ENCODE results near the gene BANF1. TPM values are rescaled to one million over a fixed set of nuclear protein-coding genes. Genes with fewer than 3 reads are reported as not detected.

The BANF1 gene
- total and polyA plus RNA-seq, 4 experiments from 2014 or later, result 90.8 to 163 (median 126) TPM

GRCh38 chr11:65987336-65987735, 15.0 kb upstream of the BANF1 start:
- Histone ChIP-seq H3K4me3 (ENCODE audit: low read length in 2 of 2) (no peak overlapping the region), H3K27me3 (ENCODE audit: insufficient read depth, low read length) (no peaks in the 10 kb centered on the region), H3K36me3 (ENCODE audit: insufficient read depth, low read length) (no peaks in the 10 kb centered on the region), H3K4me1 (ENCODE audit: insufficient read depth, low read length) (peaks cover 6% of the 10 kb centered on the region), H3K27ac (ENCODE audit: low read depth, low read length) (no peak overlapping the region), H3K9me3 (ENCODE audit: control insufficient read depth in 1 of 2, low read length in 2 of 2) (no peaks in the 10 kb centered on the region)
- H3K27ac Mint-ChIP-seq, result peak overlapping the region in 1 of 7 donors; percentile 77
- ChIA-PET CTCF (ENCODE audit: partially characterized antibody) (interaction anchor here (13.9 kb wide), 1 partner anchor 100 kb away, joined by 255 read pairs; the partner anchor contains the start of genes CCDC85B and FIBP), POLR2A (ENCODE audit: partially characterized antibody) (interaction anchor here (1.5 kb wide), 1 partner anchor 276 kb away, joined by 6 read pairs; the partner anchor contains the start of gene KAT5)
- peaks cover 5 to 7% (median 6%) of the 10 kb centered on the region in 4 donors for H3K4me1 Mint-ChIP-seq
- peak in 1 of 5 donors; percentile 29 for DNase-seq
- intact Hi-C loops (cut with micrococcal nuclease), result no loop called here
- H3K27me3 Mint-ChIP-seq, result no peaks in the 10 kb centered on the region
- no peak overlapping the region for H3K4me3 Mint-ChIP-seq
- peaks cover 0 to 3% of the 10 kb centered on the region in 2 donors for H3K36me3 Mint-ChIP-seq
- H3K9me3 Mint-ChIP-seq, result no peaks in the 10 kb centered on the region

- Histone ChIP-seq H3K36me3 (ENCODE audit: insufficient read depth, low read length) (no peaks in the 10 kb centered on the region), H3K4me1 (ENCODE audit: insufficient read depth, low read length) (peaks cover 6% of the 10 kb centered on the region), H3K4me3 (ENCODE audit: low read length in 2 of 2) (no peak overlapping the region), H3K27ac (ENCODE audit: low read depth, low read length) (no peak overlapping the region), H3K27me3 (ENCODE audit: insufficient read depth, low read length) (no peaks in the 10 kb centered on the region), H3K9me3 (ENCODE audit: control insufficient read depth in 1 of 2, low read length in 2 of 2) (no peaks in the 10 kb centered on the region)
- CTCF ChIA-PET (ENCODE audit: partially characterized antibody), result interaction anchor here (0.7 to 13.9 kb wide), 13 partner anchors 9 to 277 kb away, joined by 3 to 255 read pairs (median 4); partner anchors contain the start of genes CCDC85B, FIBP and KAT5
- intact Hi-C loops (cut with micrococcal nuclease), result loop anchor here (1.0 kb wide), 8 partner anchors 33 to 283 kb away; partner anchors contain the start of genes AP5B1, FIBP and KAT5
- DNase-seq, result peak; percentile 92 to 94 (median 93)
- POLR2A ChIA-PET (ENCODE audit: partially characterized antibody), result interaction anchor here (0.7 to 2.9 kb wide), 7 partner anchors 70 to 277 kb away, joined by 3 to 18 read pairs (median 6); partner anchors contain the start of genes C11orf68, CCDC85B, DRAP1 and FIBP
- H3K4me1 Mint-ChIP-seq, result peaks cover 5 to 7% (median 6%) of the 10 kb centered on the region in 4 donors
- peaks cover 0 to 3% of the 10 kb centered on the region in 2 donors for H3K36me3 Mint-ChIP-seq
- H3K4me3 Mint-ChIP-seq, result peak overlapping the region in 1 of 8 donors; percentile 3
- H3K9me3 Mint-ChIP-seq, result no peaks in the 10 kb centered on the region
- peak overlapping the region; percentile 68 to 95 (median 86) for H3K27ac Mint-ChIP-seq
- no peaks in the 10 kb centered on the region for H3K27me3 Mint-ChIP-seq
Observed at GRCh38 chr11:65988791-65989592, 13.3 kb upstream of the BANF1 start.

GRCh38 chr11:65992056-65992455, 10.2 kb upstream of the BANF1 start:
- peaks cover 5 to 7% (median 7%) of the 10 kb centered on the region in 4 donors for H3K4me1 Mint-ChIP-seq
- peaks cover 2% of the 10 kb centered on the region for H3K36me3 ChIP-seq (ENCODE audit: insufficient read depth, low read length)
- DNase-seq, result no peak
- peaks cover 10 to 16% of the 10 kb centered on the region in 2 donors for H3K36me3 Mint-ChIP-seq
- H3K4me3 ChIP-seq (ENCODE audit: low read length in 2 of 2), result no peak overlapping the region
- H3K27ac ChIP-seq (ENCODE audit: low read depth, low read length), result no peak overlapping the region
- H3K27ac Mint-ChIP-seq, result peak overlapping the region in 4 of 7 donors; percentile 28 to 78 (median 44)
- no peaks in the 10 kb centered on the region for H3K9me3 Mint-ChIP-seq
- H3K4me3 Mint-ChIP-seq, result no peak overlapping the region
- no peaks in the 10 kb centered on the region for H3K27me3 Mint-ChIP-seq
- peaks cover 6% of the 10 kb centered on the region for H3K4me1 ChIP-seq (ENCODE audit: insufficient read depth, low read length)
- H3K9me3 ChIP-seq (ENCODE audit: control insufficient read depth in 1 of 2, low read length in 2 of 2), result no peaks in the 10 kb centered on the region
- no peaks in the 10 kb centered on the region for H3K27me3 ChIP-seq (ENCODE audit: insufficient read depth, low read length)
- ChIA-PET CTCF (ENCODE audit: partially characterized antibody) (interaction anchor here (0.8 to 13.9 kb wide), 9 partner anchors 9 to 280 kb away, joined by 3 to 255 read pairs (median 3); partner anchors contain the start of genes BANF1, CCDC85B, EIF1AD and FIBP), POLR2A (ENCODE audit: partially characterized antibody) (interaction anchor here (1.5 to 1.6 kb wide), 2 partner anchors 91 to 104 kb away, joined by 4 read pairs; partner anchors contain the start of genes FIBP and FOSL1)
- intact Hi-C loops (cut with micrococcal nuclease), result no loop called here

DNA sequence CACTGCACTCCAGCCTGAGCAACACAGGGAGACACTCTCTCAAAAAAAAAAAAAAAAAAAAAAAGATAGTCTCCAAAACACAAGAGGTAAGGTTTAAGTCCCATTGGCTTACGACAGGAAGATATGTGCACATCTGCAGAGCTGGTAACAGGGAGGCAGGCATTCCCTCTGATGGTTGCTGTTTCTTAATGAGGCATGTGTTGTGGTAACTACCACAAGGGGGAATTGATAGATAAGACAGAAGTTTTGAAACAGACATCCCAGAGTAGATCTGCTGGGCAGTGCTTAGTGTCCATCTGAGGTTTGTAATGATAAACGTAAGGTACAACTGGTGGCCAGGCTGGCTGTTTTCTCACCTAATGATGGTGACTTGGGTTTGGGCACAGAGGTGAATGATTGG, 5.0 kb upstream of the BANF1 start:
- peak in 1 of 5 donors; percentile 16 for DNase-seq
- Mint-ChIP-seq H3K27ac (peak overlapping the region in 3 of 7 donors; percentile 5 to 71 (median 35)), H3K4me3 (peak overlapping the region in 1 of 8 donors; percentile 53), H3K27me3 (no peaks in the 10 kb centered on the region), H3K4me1 (peaks cover 8 to 32% (median 17%) of the 10 kb centered on the region in 4 donors), H3K36me3 (peaks cover 30 to 58% of the 10 kb centered on the region in 2 donors), H3K9me3 (no peaks in the 10 kb centered on the region)
- intact Hi-C loops (cut with micrococcal nuclease), result no loop called here
- no peak overlapping the region for H3K4me3 ChIP-seq (ENCODE audit: low read length in 2 of 2)
- peaks cover 37% of the 10 kb centered on the region for H3K36me3 ChIP-seq (ENCODE audit: insufficient read depth, low read length)
- H3K4me1 ChIP-seq (ENCODE audit: insufficient read depth, low read length), result peaks cover 17% of the 10 kb centered on the region
- no peak overlapping the region for H3K27ac ChIP-seq (ENCODE audit: low read depth, low read length)
- H3K9me3 ChIP-seq (ENCODE audit: control insufficient read depth in 1 of 2, low read length in 2 of 2), result no peaks in the 10 kb centered on the region
- POLR2A ChIA-PET (ENCODE audit: partially characterized antibody), result no interaction called here
- H3K27me3 ChIP-seq (ENCODE audit: insufficient read depth, low read length), result no peaks in the 10 kb centered on the region
- CTCF ChIA-PET (ENCODE audit: partially characterized antibody), result interaction anchor here (2.0 kb wide), 1 partner anchor 113 kb away, joined by 6 read pairs; no protein-coding TSS in a partner anchor

GRCh38 chr11:66002648-66003225, 434 bp downstream of the BANF1 start:
- CTCF ChIA-PET (ENCODE audit: partially characterized antibody), result interaction anchor here (0.6 to 2.4 kb wide), 10 partner anchors 11 to 291 kb away, joined by 3 to 11 read pairs (median 5); partner anchors contain the start of genes FIBP, KAT5 and MUS81
- Mint-ChIP-seq H3K4me1 (peaks cover 10 to 44% (median 27%) of the 10 kb centered on the region in 4 donors), H3K27ac (peak overlapping the region; percentile 93 to 99 (median 98)), H3K4me3 (peak overlapping the region; percentile 94 to 100 (median 99)), H3K36me3 (peaks cover 15 to 54% of the 10 kb centered on the region in 2 donors), H3K9me3 (no peaks in the 10 kb centered on the region), H3K27me3 (no peaks in the 10 kb centered on the region)
- peaks cover 26% of the 10 kb centered on the region for H3K4me1 ChIP-seq (ENCODE audit: insufficient read depth, low read length)
- POLR2A ChIA-PET (ENCODE audit: partially characterized antibody), result interaction anchor here (0.5 to 1.5 kb wide), 25 partner anchors 20 to 1280 kb away, joined by 3 to 44 read pairs (median 5); partner anchors contain the start of genes C11orf68, CCDC85B, CFL1 and DRAP1
- no peaks in the 10 kb centered on the region for H3K27me3 ChIP-seq (ENCODE audit: insufficient read depth, low read length)
- peak overlapping the region; percentile 68 to 82 for H3K4me3 ChIP-seq (ENCODE audit: low read length in 2 of 2)
- DNase-seq, result no peak
- H3K36me3 ChIP-seq (ENCODE audit: insufficient read depth, low read length), result peaks cover 38% of the 10 kb centered on the region
- H3K27ac ChIP-seq (ENCODE audit: low read depth, low read length), result peak overlapping the region; percentile 87
- no peaks in the 10 kb centered on the region for H3K9me3 ChIP-seq (ENCODE audit: control insufficient read depth in 1 of 2, low read length in 2 of 2)
- intact Hi-C loops (cut with micrococcal nuclease), result loop anchor here (1.0 to 2.0 kb wide), 8 partner anchors 41 to 432 kb away; partner anchors contain the start of genes CFL1, PCNX3, SART1 and SF3B2

DNA sequence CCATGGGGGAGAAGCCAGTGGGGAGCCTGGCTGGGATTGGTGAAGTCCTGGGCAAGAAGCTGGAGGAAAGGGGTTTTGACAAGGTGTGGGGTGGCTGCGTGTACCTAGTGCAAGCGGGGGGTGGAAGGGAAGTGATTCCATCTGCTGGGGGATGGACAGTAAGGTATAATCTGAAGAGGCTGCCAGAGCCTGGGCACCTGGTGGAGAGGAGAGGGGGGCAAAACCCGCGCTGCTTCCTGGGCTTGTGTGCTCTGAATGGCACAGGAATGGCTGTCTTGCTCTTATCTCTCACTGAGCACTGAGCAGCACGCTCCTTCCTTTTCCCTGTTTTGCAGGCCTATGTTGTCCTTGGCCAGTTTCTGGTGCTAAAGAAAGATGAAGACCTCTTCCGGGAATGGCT, 988 bp downstream of the BANF1 start:
- peak overlapping the region; percentile 65 to 82 for H3K4me3 ChIP-seq (ENCODE audit: low read length in 2 of 2)
- no peaks in the 10 kb centered on the region for H3K9me3 ChIP-seq (ENCODE audit: control insufficient read depth in 1 of 2, low read length in 2 of 2)
- Mint-ChIP-seq H3K9me3 (no peaks in the 10 kb centered on the region), H3K4me1 (peaks cover 10 to 41% (median 28%) of the 10 kb centered on the region in 4 donors), H3K36me3 (peaks cover 11 to 49% of the 10 kb centered on the region in 2 donors), H3K27ac (peak overlapping the region; percentile 90 to 96 (median 92)), H3K4me3 (peak overlapping the region; percentile 82 to 99 (median 87)), H3K27me3 (no peaks in the 10 kb centered on the region)
- no peak for DNase-seq
- peaks cover 26% of the 10 kb centered on the region for H3K4me1 ChIP-seq (ENCODE audit: insufficient read depth, low read length)
- POLR2A ChIA-PET (ENCODE audit: partially characterized antibody), result interaction anchor here (1.1 to 1.5 kb wide), 12 partner anchors 19 to 388 kb away, joined by 3 to 44 read pairs (median 9); partner anchors contain the start of genes C11orf68, CCDC85B, CFL1 and DRAP1
- peaks cover 32% of the 10 kb centered on the region for H3K36me3 ChIP-seq (ENCODE audit: insufficient read depth, low read length)
- no peaks in the 10 kb centered on the region for H3K27me3 ChIP-seq (ENCODE audit: insufficient read depth, low read length)
- peak overlapping the region; percentile 87 for H3K27ac ChIP-seq (ENCODE audit: low read depth, low read length)
- intact Hi-C loops (cut with micrococcal nuclease), result loop anchor here (2.0 kb wide), 1 partner anchor 74 kb away; no protein-coding TSS in a partner anchor
- CTCF ChIA-PET (ENCODE audit: partially characterized antibody), result interaction anchor here (0.6 to 2.4 kb wide), 5 partner anchors 108 to 143 kb away, joined by 3 to 11 read pairs (median 5); partner anchors contain the start of genes FIBP and MUS81
